Measurements from ENCODE around the gene ZCCHC14. TPM values are rescaled to one million over a fixed set of nuclear protein-coding genes. Genes with fewer than 3 reads are reported as not detected.
A peak's percentile ranks its signal among the peaks of the same experiment; 100 is the strongest.

Gene ZCCHC14
- total and polyA plus RNA-seq, 2 of the 13 experiments (the other 11 are each of a cell fraction or from before 2014, with no cell fraction given) = 12.4 to 12.5 TPM

- TF ChIP-seq IRF1 (CRISPR knock-in tag; IDR thresholded peaks at IDR 0.05; ENCODE audit: low read depth) (no peak), KDM3A (CRISPR knock-in tag; IDR thresholded peaks at IDR 0.05; ENCODE audit: low read depth) (peak; percentile 89; the same call in 1 of the 2 replicates), U2AF1 (optimal IDR thresholded peaks at IDR 0.05; ENCODE audit: low read depth, low read length) (no peak), GATA4 (IDR thresholded peaks at IDR 0.05; ENCODE audit: borderline replicate concordance, low read depth) (no peak), ZNF597 (CRISPR knock-in tag; IDR thresholded peaks at IDR 0.05) (no peak; the same call in 1 of the 2 replicates), ZSCAN5A (CRISPR knock-in tag; IDR thresholded peaks at IDR 0.05; ENCODE audit: borderline replicate concordance) (no peak; the same call in none of the 2 replicates), RBM39 (IDR thresholded peaks at IDR 0.05; ENCODE audit: low read depth, low read length, poor library complexity, severe bottlenecking) (peak; percentile 30), ZNF501 (CRISPR knock-in tag; IDR thresholded peaks at IDR 0.05) (peak; percentile 92), CEBPB (IDR thresholded peaks at IDR 0.05; ENCODE audit: borderline replicate concordance, low read depth, low read length) (no peak), ZNF143 (CRISPR knock-in tag; IDR thresholded peaks at IDR 0.05) (peak; percentile 72), TP53 (CRISPR knock-in tag; conservative IDR thresholded peaks at IDR 0.05) (peak; percentile 92), GZF1 (CRISPR knock-in tag; IDR thresholded peaks at IDR 0.05) (no peak), POGZ (CRISPR knock-in tag; IDR thresholded peaks at IDR 0.05) (peak; percentile 65), ZNF562 (CRISPR knock-in tag; IDR thresholded peaks at IDR 0.05; ENCODE audit: borderline replicate concordance) (no peak), SMYD3 (CRISPR knock-in tag; IDR thresholded peaks at IDR 0.05) (peak; percentile 82; the same call in 1 of the 2 replicates), POLR2G (IDR thresholded peaks at IDR 0.05; ENCODE audit: low read depth, low read length) (peak; percentile 92), ARID4A (CRISPR knock-in tag; IDR thresholded peaks at IDR 0.05; ENCODE audit: borderline replicate concordance) (peak; percentile 96), TAF15 (IDR thresholded peaks at IDR 0.05; ENCODE audit: low read depth, low read length, poor library complexity, severe bottlenecking) (peak; percentile 58), ZNF18 (CRISPR knock-in tag; IDR thresholded peaks at IDR 0.05; ENCODE audit: insufficient replicate concordance) (peak; percentile 86)
Measured at GRCh38 chr16:87391950-87392820, 100.6 kb downstream of the ZCCHC14 start, which contains the start of gene MAP1LC3B (continued).

All from HepG2 (cell line).